Tibial nerve (tissue), 4 donors: Measurements from ENCODE around the gene CYBRD1. TPM values are rescaled to one million over a fixed set of nuclear protein-coding genes. Genes with fewer than 3 reads are reported as not detected.

Experiments used
- DNase-seq, 2 donors: peaks; one replicate each; pipeline ENCODE4 v3.0.0-alpha.2; 2019; ENCODE audit warnings: low spot score in 2 of 2
- H3K27ac ChIP-seq, 4 donors: fragments of 200-600 bp; sonication (generic) in 3 of 4; one replicate each; pipeline ENCODE4 v1.5.1; 2017 to 2019; ENCODE audit warnings: mild to moderate bottlenecking in 1 of 4
- H3K27me3 ChIP-seq, 2 donors: fragments of 200-600 bp; sonication (generic) in 1 of 2; one replicate each; pipeline versions ENCODE4 v1.5.1 to v1.6.0; 2017 to 2019
- H3K36me3 ChIP-seq, 3 donors: fragments of 200-600 bp; sonication (generic); one replicate each; pipeline ENCODE4 v1.5.1; 2018 to 2019
- H3K4me1 ChIP-seq, 4 donors: fragments of 200-600 bp; sonication (generic) in 3 of 4; one replicate each; pipeline ENCODE4 v1.5.1; 2017 to 2019
- H3K4me3 ChIP-seq, 4 donors: fragments of 200-600 bp; sonication (generic) in 3 of 4; one replicate each; pipeline ENCODE4 v1.5.1; 2017 to 2019; ENCODE audit warnings: mild to moderate bottlenecking in 1 of 4, moderate library complexity in 1 of 4
- H3K9me3 ChIP-seq, 4 donors: fragments of 200-600 bp; sonication (generic) in 3 of 4; one replicate each; pipeline ENCODE4 v1.5.1; 2017 to 2019
- EP300 ChIP-seq, 2 donors: sonication (generic); formaldehyde crosslinking; IDR thresholded peaks; one replicate each; pipeline ENCODE4 v1.6.1; 2017; ENCODE audit warnings: antibody characterized with exemption in 2 of 2, mild to moderate bottlenecking in 1 of 2
- POLR2A ChIP-seq, 2 donors: fragments of 450-650 bp; IDR thresholded peaks; one replicate each; pipeline ENCODE4 v1.6.1; 2017; ENCODE audit warnings: antibody characterized with exemption in 2 of 2, mild to moderate bottlenecking in 2 of 2, moderate library complexity in 2 of 2
- WGBS, 2 donors: methylation state at CpG; one replicate each; pipeline ENCODE4 v1.1.5; 2018; 5-methylcytosine and 5-hydroxymethylcytosine counted together
- total RNA-seq, 4 donors: library from RNA; depleted of rRNA; stranded (reverse); fragments of >200 nt; gene quantifications; one replicate each; pipeline ENCODE4 v1.1.0, GENCODE V29; 2016
- TF ChIP-seq, protein P1 (sequence below), 5 experiments: fragments of 200-600 bp in 3 of 5; fragments of 450-650 bp in 2 of 5; sonication (generic) in 3 of 5; IDR thresholded peaks; one replicate each; pipeline ENCODE4 v1.5.1; 2016 to 2019; ENCODE audit warnings: antibody characterized with exemption in 5 of 5, mild to moderate bottlenecking in 3 of 5, moderate library complexity in 2 of 5

Gene CYBRD1
- total RNA-seq, 4 donors from 2014 or later = 215 to 471 (median 401) TPM

DNA sequence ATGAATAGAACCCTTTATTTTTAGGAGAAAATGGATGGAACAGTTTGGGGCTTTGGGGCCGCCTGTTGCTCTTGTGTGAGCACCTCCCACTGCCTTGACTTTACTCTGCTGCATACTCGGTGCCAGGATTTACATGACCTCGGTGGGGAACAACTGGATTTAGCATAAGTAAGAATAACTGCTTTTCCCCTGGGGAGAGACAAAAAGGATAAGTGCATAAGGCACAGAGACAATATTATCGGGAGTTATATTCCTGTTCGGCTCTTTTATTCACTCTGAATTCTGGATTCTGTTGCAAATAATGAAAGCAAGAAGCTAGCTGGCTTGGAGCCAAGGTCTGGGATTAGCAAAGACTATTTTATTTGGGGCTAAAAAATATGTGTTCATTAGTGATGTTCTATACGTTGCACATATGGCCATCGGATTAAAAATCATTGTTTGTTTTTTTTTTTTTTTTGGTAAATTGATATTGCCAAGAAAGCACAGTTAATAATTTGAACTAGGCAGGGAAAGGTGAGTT lies 69.8 kb downstream of the CYBRD1 start:
- 19 to 22% methylated on average over 7 of the region's 7 CpGs for WGBS, 2 donors
- no peak for TF ChIP-seq EP300 (IDR thresholded peaks at IDR 0.05)
- H3K4me3 ChIP-seq = peak overlapping the region in 2 of 4 donors; percentile 7 to 34
- no peaks in the 10 kb centered on the region for H3K36me3 ChIP-seq
- H3K9me3 ChIP-seq = peaks cover 0 to 8% (median 0%) of the 10 kb centered on the region in 4 donors
- peak in 1 of 2 donors; percentile 34 for DNase-seq
- no peaks in the 10 kb centered on the region for H3K27me3 ChIP-seq
- H3K27ac ChIP-seq = no peak overlapping the region
- H3K4me1 ChIP-seq = peaks cover 0 to 8% (median 0%) of the 10 kb centered on the region in 4 donors

DNA sequence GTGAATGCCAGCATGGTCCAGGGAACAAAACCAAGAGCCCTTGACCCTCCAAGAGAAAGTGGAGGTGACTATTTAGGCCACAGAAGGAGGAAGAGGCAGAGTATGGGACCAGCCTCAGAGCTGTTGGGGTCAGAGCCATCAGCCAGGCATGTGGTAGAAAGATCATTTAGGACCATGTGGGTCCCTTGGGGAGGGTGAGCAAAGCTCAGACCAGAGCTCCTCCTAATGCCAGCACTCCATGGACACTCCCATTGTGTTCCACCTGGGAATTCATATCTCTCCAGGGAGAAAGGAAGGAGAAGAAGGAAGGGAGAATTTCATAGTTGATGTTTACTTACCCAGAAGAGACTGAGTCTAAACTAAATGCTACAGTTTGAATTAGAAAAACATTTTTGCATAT lies 73.2 kb downstream of the CYBRD1 start:
- DNase-seq = no peak
- H3K27ac ChIP-seq = no peak overlapping the region
- no peak overlapping the region for H3K4me3 ChIP-seq
- H3K4me1 ChIP-seq = peaks cover 0 to 13% (median 0%) of the 10 kb centered on the region in 4 donors
- TF ChIP-seq POLR2A (IDR thresholded peaks at IDR 0.05) (no peak), EP300 (IDR thresholded peaks at IDR 0.05) (no peak)
- TF ChIP-seq, protein P1, sequence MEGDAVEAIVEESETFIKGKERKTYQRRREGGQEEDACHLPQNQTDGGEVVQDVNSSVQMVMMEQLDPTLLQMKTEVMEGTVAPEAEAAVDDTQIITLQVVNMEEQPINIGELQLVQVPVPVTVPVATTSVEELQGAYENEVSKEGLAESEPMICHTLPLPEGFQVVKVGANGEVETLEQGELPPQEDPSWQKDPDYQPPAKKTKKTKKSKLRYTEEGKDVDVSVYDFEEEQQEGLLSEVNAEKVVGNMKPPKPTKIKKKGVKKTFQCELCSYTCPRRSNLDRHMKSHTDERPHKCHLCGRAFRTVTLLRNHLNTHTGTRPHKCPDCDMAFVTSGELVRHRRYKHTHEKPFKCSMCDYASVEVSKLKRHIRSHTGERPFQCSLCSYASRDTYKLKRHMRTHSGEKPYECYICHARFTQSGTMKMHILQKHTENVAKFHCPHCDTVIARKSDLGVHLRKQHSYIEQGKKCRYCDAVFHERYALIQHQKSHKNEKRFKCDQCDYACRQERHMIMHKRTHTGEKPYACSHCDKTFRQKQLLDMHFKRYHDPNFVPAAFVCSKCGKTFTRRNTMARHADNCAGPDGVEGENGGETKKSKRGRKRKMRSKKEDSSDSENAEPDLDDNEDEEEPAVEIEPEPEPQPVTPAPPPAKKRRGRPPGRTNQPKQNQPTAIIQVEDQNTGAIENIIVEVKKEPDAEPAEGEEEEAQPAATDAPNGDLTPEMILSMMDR (IDR thresholded peaks at IDR 0.05) = no peak
- H3K36me3 ChIP-seq = no peaks in the 10 kb centered on the region
- peaks cover 0 to 2% (median 0%) of the 10 kb centered on the region in 4 donors for H3K9me3 ChIP-seq
- H3K27me3 ChIP-seq = no peaks in the 10 kb centered on the region

DNA sequence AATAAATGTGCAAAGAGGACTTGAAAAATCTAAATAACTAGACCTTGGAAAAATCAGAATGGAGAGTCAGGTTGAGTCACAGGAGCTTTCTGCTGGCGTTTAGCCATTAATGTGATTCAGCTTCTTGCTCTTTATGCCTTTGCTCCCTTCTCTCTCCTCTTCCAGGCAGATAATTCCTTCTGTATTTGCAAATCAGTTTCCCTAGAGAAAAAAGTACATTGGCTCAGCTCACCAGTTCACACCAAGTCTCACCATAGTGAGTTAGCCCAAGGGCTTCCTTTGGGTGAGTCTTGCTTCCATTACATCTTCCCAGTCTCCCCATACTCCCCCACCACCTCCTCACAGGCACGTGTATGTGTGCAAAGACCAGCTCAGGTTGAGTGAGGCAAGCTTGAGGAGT lies 73.6 kb downstream of the CYBRD1 start:
- Histone ChIP-seq H3K4me1 (peaks cover 0 to 13% (median 0%) of the 10 kb centered on the region in 4 donors), H3K27ac (no peak overlapping the region), H3K4me3 (no peak overlapping the region), H3K36me3 (no peaks in the 10 kb centered on the region), H3K9me3 (no peaks in the 10 kb centered on the region), H3K27me3 (no peaks in the 10 kb centered on the region)
- TF ChIP-seq EP300 (IDR thresholded peaks at IDR 0.05) = no peak
- TF ChIP-seq POLR2A (IDR thresholded peaks at IDR 0.05) = no peak
- TF ChIP-seq, protein P1 (IDR thresholded peaks at IDR 0.05) = no peak
- 60 to 68% methylated on average over 2 of the region's 2 CpGs for WGBS, 2 donors
- DNase-seq = no peak

DNA sequence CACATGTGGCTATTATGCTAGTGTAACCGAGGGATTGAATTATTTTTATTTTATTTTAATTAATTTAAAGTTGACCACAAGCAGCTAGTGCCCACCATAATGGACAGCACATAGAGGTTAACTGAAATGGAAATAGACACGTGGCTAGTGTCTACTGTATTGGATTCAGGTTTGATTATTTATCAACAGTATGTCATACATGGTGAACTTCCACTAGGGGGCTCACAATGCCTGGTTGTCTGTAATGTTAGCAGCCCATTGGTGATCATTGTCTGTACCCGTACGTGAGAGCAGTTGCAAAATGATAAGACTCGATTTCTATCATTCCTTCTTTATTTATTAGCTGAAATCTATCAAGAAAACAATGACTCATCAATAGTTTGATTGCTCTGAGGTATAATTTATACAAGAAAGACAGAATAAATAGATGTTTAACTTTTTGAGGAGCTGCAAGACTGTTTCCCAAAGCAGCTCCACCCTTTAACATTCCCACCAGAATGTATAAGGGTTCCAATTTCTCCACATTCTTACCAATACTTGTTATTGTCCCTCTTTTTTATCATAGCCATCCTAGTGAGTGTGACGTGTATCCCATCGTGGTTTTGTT lies 76.5 kb downstream of the CYBRD1 start:
- 16 to 20% methylated on average over 7 of the region's 7 CpGs for WGBS, 2 donors
- Histone ChIP-seq H3K27me3 (no peaks in the 10 kb centered on the region), H3K36me3 (no peaks in the 10 kb centered on the region), H3K27ac (no peak overlapping the region), H3K4me1 (peaks cover 0 to 5% (median 0%) of the 10 kb centered on the region in 4 donors), H3K9me3 (no peaks in the 10 kb centered on the region), H3K4me3 (no peak overlapping the region)
- no peak for TF ChIP-seq EP300 (IDR thresholded peaks at IDR 0.05)
- TF ChIP-seq, protein P1 (IDR thresholded peaks at IDR 0.05) = peak; percentile 56 to 79 (median 69)
- TF ChIP-seq POLR2A (IDR thresholded peaks at IDR 0.05) = no peak
- peak in 1 of 2 donors; percentile 47 for DNase-seq

DNA sequence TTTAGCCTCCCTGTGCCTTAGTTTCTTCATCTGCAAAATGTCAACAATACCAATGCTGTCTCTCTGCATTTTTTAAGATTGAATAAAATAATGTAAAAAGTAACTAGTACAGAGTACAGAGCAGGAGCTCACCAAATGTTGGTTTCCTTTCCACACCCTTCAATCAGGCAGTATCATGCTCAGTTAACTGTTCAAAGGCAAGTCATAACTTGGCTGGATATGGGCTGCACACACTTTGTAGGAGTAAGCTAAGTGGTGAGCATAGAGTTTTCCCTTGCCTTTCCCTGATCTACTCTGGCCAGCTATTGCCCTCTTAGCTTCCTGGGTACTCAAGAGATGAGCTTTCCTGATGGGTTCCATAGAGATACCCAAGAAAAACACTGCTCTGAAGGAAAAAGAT lies 77.9 kb downstream of the CYBRD1 start:
- no peaks in the 10 kb centered on the region for H3K9me3 ChIP-seq
- H3K4me1 ChIP-seq = peaks cover 0 to 5% (median 0%) of the 10 kb centered on the region in 4 donors
- peaks cover 0 to 2% of the 10 kb centered on the region in 2 donors for H3K27me3 ChIP-seq
- no peaks in the 10 kb centered on the region for H3K36me3 ChIP-seq
- H3K27ac ChIP-seq = no peak overlapping the region
- TF ChIP-seq EP300 (IDR thresholded peaks at IDR 0.05) = no peak
- TF ChIP-seq, protein P1 (IDR thresholded peaks at IDR 0.05) = no peak
- no peak for DNase-seq
- no peak overlapping the region for H3K4me3 ChIP-seq
